Measurements from ENCODE around the gene SPATA6L. TPM values are rescaled to one million over a fixed set of nuclear protein-coding genes. Genes with fewer than 3 reads are reported as not detected.

The SPATA6L gene
- total and polyA plus RNA-seq, 9 of the 15 experiments (the other 6 are each of a cell fraction or from before 2014, with no cell fraction given), result 0.03 to 1.00 (median 0.08) TPM; not detected in 4

GRCh38 chr9:4714266-4715016 lies 48.2 kb upstream of the SPATA6L start:
- WGBS (ENCODE audit: insufficient coverage, low coverage, missing lambda C conversion rate), result 95% methylated on average over 9 of the region's 9 CpGs
- BruUV-seq (replicated peaks), result no TSS peak
- DNase-seq (ENCODE audit: extremely low read depth in 1 of 4, low spot score in 3 of 4), result no peak
- ChIA-PET CTCF (ENCODE audit: low intra/inter-chr PET ratio) (no interaction called here), POLR2A (interaction anchor here (0.8 kb wide), 1 partner anchor 43 kb away, joined by 3 read pairs; no protein-coding TSS in a partner anchor)
- H3K4me1 ChIP-seq (replicated peaks in 1 of 2; ENCODE audit: control insufficient read depth in 2 of 2, insufficient read depth in 2 of 2, low read length in 2 of 2), result no peaks in the 10 kb centered on the region
- no peak for ATAC-seq
- no peak overlapping the region for H3K9ac ChIP-seq (ENCODE audit: insufficient read depth in 1 of 2, low read depth in 2 of 2, low read length in 2 of 2)
- no peaks in the 10 kb centered on the region for H3K9me1 ChIP-seq (ENCODE audit: control insufficient read depth, insufficient read depth, low read length)
- FAIRE-seq, result no peak
- H3K9me3 ChIP-seq (replicated peaks; ENCODE audit: control insufficient read depth, insufficient read depth, low read depth, low read length), result no peaks in the 10 kb centered on the region; the same call in 1 of the 2 replicates
- no peaks in the 10 kb centered on the region for H3K79me2 ChIP-seq (ENCODE audit: control insufficient read depth, insufficient read depth, low read length)
- H3K4me2 ChIP-seq (ENCODE audit: insufficient read depth, low read length), result no peak overlapping the region
- H3K27ac ChIP-seq (ENCODE audit: extremely low read depth, low read depth, low read length), result no peak overlapping the region
- intact Hi-C loops (cut with micrococcal nuclease), result no loop called here
- no peaks in the 10 kb centered on the region for H3K27me3 ChIP-seq (ENCODE audit: control insufficient read depth in 2 of 2, insufficient read depth in 2 of 2, low read length in 2 of 2)
- no peak for TF ChIP-seq NFIC (IDR thresholded peaks at IDR 0.05)
- TF ChIP-seq POLR2AphosphoS5 (IDR thresholded peaks at IDR 0.05; ENCODE audit: control insufficient read depth, insufficient read depth, low read depth, low read length), result no peak
- no peak for TF ChIP-seq SETDB1 (IDR thresholded peaks at IDR 0.05; ENCODE audit: low read length)
- no peak for TF ChIP-seq MCM7 (IDR thresholded peaks at IDR 0.05)
- no peak for TF ChIP-seq NFRKB (IDR thresholded peaks at IDR 0.05; ENCODE audit: low read depth)
- no peak for TF ChIP-seq ZNF121 (CRISPR knock-in tag; conservative IDR thresholded peaks at IDR 0.05)
- TF ChIP-seq MNT (conservative IDR thresholded peaks at IDR 0.05), result no peak
- no peak for TF ChIP-seq KLF10 (CRISPR knock-in tag; IDR thresholded peaks at IDR 0.05)
- TF ChIP-seq E2F8 (IDR thresholded peaks at IDR 0.05; ENCODE audit: low read depth, partially characterized antibody), result no peak
- no peak for TF ChIP-seq SRSF3 (IDR thresholded peaks at IDR 0.05; ENCODE audit: insufficient read depth, low read length)
- TF ChIP-seq MCM3 (IDR thresholded peaks at IDR 0.05), result no peak
- no peak overlapping the region for H2AFZ ChIP-seq (ENCODE audit: low read depth, low read length)
- in situ Hi-C loops (cut with MboI), result no loop called here
- no peaks in the 10 kb centered on the region for H4K20me1 ChIP-seq (replicated peaks; ENCODE audit: control insufficient read depth, insufficient read depth, low read length)
- H3K4me3 ChIP-seq, result no peak overlapping the region
- H3K36me3 ChIP-seq (ENCODE audit: control insufficient read depth, insufficient read depth, low read length), result peaks cover 83% of the 10 kb centered on the region

Data from K562 (cell line).